RWPE2 (cell line): ENCODE data around the gene CEP41.

Source experiments
- ATAC-seq: fragments of 200-7000 bp; cut with Tn5 transposase; 3 replicates; pipeline ENCODE4 v1.9.1; 2021; ENCODE audit warnings: low read depth
- DNase-seq: peaks from one replicate; pipeline ENCODE4 v3.0.0-alpha.2; 2020; ENCODE audit warnings: low spot score
- H3K27ac ChIP-seq: fragments of 450-650 bp; 2 replicates; pipeline ENCODE4 v1.5.1; 2017; ENCODE audit warnings: mild to moderate bottlenecking; ENCODE audit not compliant: poor library complexity, severe bottlenecking
- H3K27me3 ChIP-seq: fragments of 250-450 bp; sonication (Bioruptor Pico); 2 replicates; pipeline ENCODE4 v1.5.1; 2021; ENCODE audit warnings: mild to moderate bottlenecking, moderate library complexity; ENCODE audit not compliant: insufficient read depth, poor library complexity, severe bottlenecking
- H3K36me3 ChIP-seq: fragments of 250-450 bp; sonication (Bioruptor Pico); 2 replicates; pipeline ENCODE4 v1.5.1; 2020; ENCODE audit warnings: low read depth, mild to moderate bottlenecking, moderate library complexity
- H3K4me1 ChIP-seq: fragments of 250-450 bp; sonication (Bioruptor Pico); 2 replicates; pipeline ENCODE4 v1.5.1; 2021; ENCODE audit warnings: mild to moderate bottlenecking, moderate library complexity; ENCODE audit not compliant: insufficient read depth, poor library complexity, severe bottlenecking
- H3K4me3 ChIP-seq: fragments of 250-450 bp; sonication (Bioruptor Pico); 2 replicates; pipeline ENCODE4 v1.5.1; 2021; ENCODE audit warnings: mild to moderate bottlenecking, moderate library complexity; ENCODE audit not compliant: severe bottlenecking
- H3K9me3 ChIP-seq: fragments of 250-450 bp; sonication (Bioruptor Pico); 2 replicates; pipeline ENCODE4 v1.5.1; 2021; ENCODE audit warnings: mild to moderate bottlenecking, moderate library complexity; ENCODE audit not compliant: severe bottlenecking
- TF ChIP-seq, protein P1 (sequence below): fragments of 450-650 bp; IDR thresholded peaks from one replicate; pipeline ENCODE4 v1.5.1; 2017; ENCODE audit warnings: mild to moderate bottlenecking, moderate library complexity; ENCODE audit not compliant: poor library complexity, severe bottlenecking

CEP41 gene

DNA sequence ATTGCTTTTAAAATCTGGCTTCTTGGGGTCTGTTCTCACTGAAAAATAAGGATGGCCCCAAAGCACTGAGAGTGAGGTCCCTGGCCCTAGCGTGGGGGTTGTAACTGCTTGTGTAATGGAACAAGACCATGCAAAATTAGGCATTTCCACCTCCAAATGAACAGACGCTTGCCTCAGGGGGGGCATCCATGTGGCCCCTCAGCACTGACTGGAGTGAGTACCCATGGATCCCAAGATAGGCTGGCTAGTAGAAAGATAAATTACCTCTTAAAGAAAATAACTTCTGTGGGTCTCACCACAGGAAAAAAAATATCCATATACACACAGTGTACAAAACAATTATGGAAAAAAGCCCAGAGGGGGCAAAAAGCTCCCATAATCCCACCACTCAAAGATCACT lies 75.7 kb downstream of the CEP41 start:
- DNase-seq: no peak
- Histone ChIP-seq H3K27me3 (no peaks in the 10 kb centered on the region), H3K9me3 (peaks cover 2% of the 10 kb centered on the region), H3K4me3 (no peak overlapping the region), H3K27ac (peak overlapping the region; percentile 92), H3K4me1 (peaks cover 44% of the 10 kb centered on the region), H3K36me3 (no peaks in the 10 kb centered on the region)
- TF ChIP-seq, protein P1, sequence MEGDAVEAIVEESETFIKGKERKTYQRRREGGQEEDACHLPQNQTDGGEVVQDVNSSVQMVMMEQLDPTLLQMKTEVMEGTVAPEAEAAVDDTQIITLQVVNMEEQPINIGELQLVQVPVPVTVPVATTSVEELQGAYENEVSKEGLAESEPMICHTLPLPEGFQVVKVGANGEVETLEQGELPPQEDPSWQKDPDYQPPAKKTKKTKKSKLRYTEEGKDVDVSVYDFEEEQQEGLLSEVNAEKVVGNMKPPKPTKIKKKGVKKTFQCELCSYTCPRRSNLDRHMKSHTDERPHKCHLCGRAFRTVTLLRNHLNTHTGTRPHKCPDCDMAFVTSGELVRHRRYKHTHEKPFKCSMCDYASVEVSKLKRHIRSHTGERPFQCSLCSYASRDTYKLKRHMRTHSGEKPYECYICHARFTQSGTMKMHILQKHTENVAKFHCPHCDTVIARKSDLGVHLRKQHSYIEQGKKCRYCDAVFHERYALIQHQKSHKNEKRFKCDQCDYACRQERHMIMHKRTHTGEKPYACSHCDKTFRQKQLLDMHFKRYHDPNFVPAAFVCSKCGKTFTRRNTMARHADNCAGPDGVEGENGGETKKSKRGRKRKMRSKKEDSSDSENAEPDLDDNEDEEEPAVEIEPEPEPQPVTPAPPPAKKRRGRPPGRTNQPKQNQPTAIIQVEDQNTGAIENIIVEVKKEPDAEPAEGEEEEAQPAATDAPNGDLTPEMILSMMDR: no peak
- ATAC-seq: no peak

DNA sequence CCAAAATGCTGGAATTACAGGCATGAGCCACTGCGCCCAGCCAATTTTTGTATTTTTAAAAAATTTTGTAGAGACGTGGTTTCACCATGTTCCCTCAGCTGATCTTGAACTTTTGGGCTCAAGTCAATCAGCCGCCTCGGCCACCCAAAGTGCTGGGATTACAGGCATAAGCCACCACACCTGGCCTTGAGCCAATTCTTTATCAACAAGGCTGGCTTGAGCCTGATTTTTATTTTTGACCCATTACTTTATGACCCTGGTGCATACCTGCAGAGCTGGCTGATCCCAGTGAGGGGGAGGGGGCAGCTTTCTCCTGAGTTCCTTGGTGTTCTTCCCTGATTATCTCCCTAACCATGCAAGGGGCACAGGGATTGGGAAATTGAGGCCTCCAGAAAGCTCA lies 76.4 kb downstream of the CEP41 start:
- Histone ChIP-seq H3K4me1 (peaks cover 38% of the 10 kb centered on the region), H3K27me3 (no peaks in the 10 kb centered on the region), H3K9me3 (peaks cover 4% of the 10 kb centered on the region), H3K36me3 (no peaks in the 10 kb centered on the region), H3K4me3 (no peak overlapping the region), H3K27ac (peak overlapping the region; percentile 92)
- ATAC-seq (no peak), DNase-seq (no peak)
- TF ChIP-seq, protein P1: no peak

- Histone ChIP-seq H3K4me1 (peaks cover 30% of the 10 kb centered on the region), H3K27ac (peak overlapping the region; percentile 92), H3K27me3 (no peaks in the 10 kb centered on the region), H3K9me3 (peaks cover 9% of the 10 kb centered on the region), H3K36me3 (no peaks in the 10 kb centered on the region), H3K4me3 (no peak overlapping the region)
- ATAC-seq (peak; percentile 95), DNase-seq (peak; percentile 96)
- TF ChIP-seq, protein P1: peak; percentile 36
Observed at GRCh38 chr7:130363026-130363847, 77.6 kb downstream of the CEP41 start.

DNA sequence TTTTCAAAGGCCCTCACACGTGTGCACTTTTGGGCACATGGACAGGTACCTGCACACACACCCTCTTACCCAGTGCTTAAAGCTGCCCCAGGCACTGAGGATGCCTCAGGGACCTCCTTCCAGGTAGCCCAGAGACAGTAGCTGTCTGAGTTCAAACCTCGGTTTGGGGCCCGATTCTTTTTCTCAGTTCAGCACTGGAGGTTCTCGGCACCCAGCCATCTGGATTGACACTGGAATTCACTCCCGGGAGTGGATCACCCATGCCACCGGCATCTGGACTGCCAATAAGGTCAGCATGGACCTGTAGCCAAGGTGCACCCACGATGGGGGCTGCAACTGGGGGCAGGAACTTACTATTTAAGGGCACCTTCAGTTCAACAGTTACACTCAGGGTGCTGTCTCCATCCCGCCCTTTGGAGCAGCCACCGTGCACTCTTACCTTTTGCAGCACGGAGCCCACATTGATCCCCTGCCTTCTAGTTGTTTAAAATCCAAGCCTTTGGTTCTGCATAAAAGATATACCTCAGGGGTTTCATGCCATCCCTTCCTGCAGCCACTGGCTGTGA lies 78.5 kb downstream of the CEP41 start:
- H3K36me3 ChIP-seq: no peaks in the 10 kb centered on the region
- H3K27me3 ChIP-seq: no peaks in the 10 kb centered on the region
- peaks cover 9% of the 10 kb centered on the region for H3K9me3 ChIP-seq
- TF ChIP-seq, protein P1: no peak
- ATAC-seq (no peak), DNase-seq (no peak)
- H3K4me3 ChIP-seq: no peak overlapping the region
- peak overlapping the region; percentile 92 for H3K27ac ChIP-seq
- peaks cover 34% of the 10 kb centered on the region for H3K4me1 ChIP-seq

GRCh38 chr7:130361681-130362080 lies 79.1 kb downstream of the CEP41 start:
- Histone ChIP-seq H3K9me3 (peaks cover 9% of the 10 kb centered on the region), H3K4me1 (peaks cover 39% of the 10 kb centered on the region), H3K4me3 (no peak overlapping the region), H3K36me3 (no peaks in the 10 kb centered on the region), H3K27me3 (no peaks in the 10 kb centered on the region), H3K27ac (no peak overlapping the region)
- DNase-seq: peak; percentile 14
- TF ChIP-seq, protein P1: no peak
- ATAC-seq: no peak
